IMR-90 (cell line): ENCODE results near the gene ETFA. TPM values are rescaled to one million over a fixed set of nuclear protein-coding genes. Genes with fewer than 3 reads are reported as not detected.
"Not testable (repeated sequence)": the region's sequence is repeated elsewhere in the genome, so short reads cannot be mapped to it uniquely, and the experiment has no call there.

Experiments
- ATAC-seq: fragments of 200-7000 bp; cut with Tn5 transposase; 2 replicates; pipeline ENCODE4 v1.9.1; 2020; ENCODE audit warnings: low read depth, mild to moderate bottlenecking, moderate library complexity
- BruUV-seq: library from RNA; stranded (reverse); fragments of 400-500 nt; replicated peaks from 2 replicates; lab custom pipeline; 2021; lab: Mats Ljungman, UMichigan
- CTCF ChIA-PET: fragments of 300-600 bp; formaldehyde crosslinking; extraction: SDS; loops from one replicate; lab custom pipeline; 2021; ENCODE audit warnings: antibody characterized with exemption; lab: Yijun Ruan, JAX
- POLR2A ChIA-PET: fragments of 300-600 bp; sonication (Branson Sonifier 250); formaldehyde crosslinking; loops from one replicate; lab custom pipeline; 2022; ENCODE audit warnings: antibody characterized with exemption; ENCODE audit not compliant: unreplicated experiment; lab: Charles Lee
- DNase-seq: peaks from one replicate; pipeline ENCODE4 v3.0.0; 2013
- H2AFZ ChIP-seq: replicated peaks from 2 replicates; pipeline ENCODE3; 2013; ENCODE audit warnings: low read length, mild to moderate bottlenecking; ENCODE audit not compliant: poor library complexity
- H2AK5ac ChIP-seq: 2 replicates; pipeline ENCODE4 v1.6.1; 2013; ENCODE audit warnings: low read depth, low read length, inconsistent platforms
- H2AK9ac ChIP-seq: replicated peaks from 2 replicates; pipeline ENCODE3; 2013; ENCODE audit warnings: mild to moderate bottlenecking, low read depth, low read length, moderate library complexity; ENCODE audit not compliant: poor library complexity
- H2BK120ac ChIP-seq: 2 replicates; pipeline ENCODE4 v1.6.1; 2013; ENCODE audit warnings: low read depth, low read length, inconsistent platforms
- H2BK15ac ChIP-seq: 3 replicates; pipeline ENCODE4 v1.6.1; 2013; ENCODE audit warnings: low read depth, low read length, inconsistent platforms
- H2BK20ac ChIP-seq: 2 replicates; pipeline ENCODE4 v1.6.1; 2013; ENCODE audit warnings: low read depth, mild to moderate bottlenecking, inconsistent platforms, low read length, moderate library complexity
- H2BK5ac ChIP-seq: 2 replicates; pipeline ENCODE4 v1.6.1; 2013; ENCODE audit warnings: mild to moderate bottlenecking, low read depth, low read length, inconsistent platforms; ENCODE audit not compliant: poor library complexity, severe bottlenecking
- H3K14ac ChIP-seq: replicated peaks from 2 replicates; pipeline ENCODE4 v1.6.1; 2013; ENCODE audit warnings: low read depth, low read length, inconsistent platforms
- H3K18ac ChIP-seq: 2 replicates; pipeline ENCODE4 v1.6.1; 2013; ENCODE audit warnings: low read depth, low read length, control low read depth
- H3K23ac ChIP-seq: 2 replicates; pipeline ENCODE4 v1.6.1; 2013; ENCODE audit warnings: low read depth, low read length, inconsistent platforms
- H3K27ac ChIP-seq: 2 replicates; pipeline ENCODE4 v1.5.1; 2013; ENCODE audit warnings: mild to moderate bottlenecking, control low read depth, low read length; ENCODE audit not compliant: insufficient read depth
- H3K27me3 ChIP-seq: 2 replicates; pipeline ENCODE4 v1.6.1; 2013; ENCODE audit warnings: low read length; ENCODE audit not compliant: control insufficient read depth, insufficient read depth
- H3K36me3 ChIP-seq: 2 replicates; pipeline ENCODE4 v1.6.1; 2013; ENCODE audit warnings: low read length, mixed read lengths; ENCODE audit not compliant: control insufficient read depth, insufficient read depth
- H3K4ac ChIP-seq: 2 replicates; pipeline ENCODE4 v1.6.1; 2013; ENCODE audit warnings: low read depth, low read length, inconsistent platforms
- H3K4me1 ChIP-seq: 2 replicates; pipeline ENCODE4 v1.6.1; 2013; ENCODE audit warnings: low read length, mixed read lengths; ENCODE audit not compliant: control insufficient read depth, insufficient read depth
- H3K4me2 ChIP-seq: 2 replicates; pipeline ENCODE4 v1.6.1; 2013; ENCODE audit warnings: low read depth, mild to moderate bottlenecking, control low read depth, low read length, moderate library complexity
- H3K4me3 ChIP-seq: 2 replicates; pipeline ENCODE4 v1.5.1; 2013; ENCODE audit warnings: low read depth, mild to moderate bottlenecking, control low read depth, low read length, moderate library complexity; ENCODE audit not compliant: insufficient read depth
- H3K56ac ChIP-seq: 2 replicates; pipeline ENCODE4 v1.6.1; 2013; ENCODE audit warnings: low read length, inconsistent platforms; ENCODE audit not compliant: insufficient read depth; ENCODE audit errors: extremely low read depth
- H3K79me1 ChIP-seq, 2 experiments: 2 replicates each; pipeline ENCODE4 v1.6.1; 2013; ENCODE audit warnings: low read length in 2 of 2, inconsistent platforms in 1 of 2, low read depth in 1 of 2
- H3K9ac ChIP-seq: 2 replicates; pipeline ENCODE4 v1.6.1; 2013; ENCODE audit warnings: low read depth, low read length, control low read depth
- H3K9me1 ChIP-seq: 2 replicates; pipeline ENCODE4 v1.6.1; 2013; ENCODE audit warnings: low read length, inconsistent platforms; ENCODE audit not compliant: insufficient read depth
- H3K9me3 ChIP-seq: 2 replicates; pipeline ENCODE4 v1.6.1; 2013; ENCODE audit warnings: low read length; ENCODE audit not compliant: control insufficient read depth, insufficient read depth
- H4K20me1 ChIP-seq: 2 replicates; pipeline ENCODE4 v1.6.1; 2013; ENCODE audit warnings: low read length, inconsistent platforms; ENCODE audit not compliant: insufficient read depth
- H4K5ac ChIP-seq: 2 replicates; pipeline ENCODE4 v1.6.1; 2013; ENCODE audit warnings: mild to moderate bottlenecking, low read depth, low read length, control low read depth
- H4K8ac ChIP-seq, 2 experiments: 2 replicates each; pipeline ENCODE4 v1.6.1; 2013; ENCODE audit warnings: low read depth in 2 of 2, low read length in 2 of 2, control low read depth in 1 of 2, inconsistent platforms in 1 of 2
- H4K91ac ChIP-seq: 2 replicates; pipeline ENCODE4 v1.6.1; 2013; ENCODE audit warnings: low read depth, low read length, inconsistent platforms; ENCODE audit not compliant: insufficient read depth
- WGBS, 2 experiments: methylation state at CpG; one replicate each; pipeline versions ENCODE4 v1.1.5 to v1.1.7; 2013; ENCODE audit warnings: missing lambda C conversion rate in 2 of 2; ENCODE audit not compliant: insufficient read length in 1 of 2; ENCODE audit errors: extremely low coverage in 2 of 2; 5-methylcytosine and 5-hydroxymethylcytosine counted together
- dilution Hi-C: fragments of 300-500 bp; cut with HindIII; formaldehyde crosslinking; loops from one replicate; pipeline ENCODE4 v1.14.3; 2018; ENCODE audit warnings: low sequenced_read_pairs; ENCODE audit not compliant: unreplicated experiment
- in situ Hi-C: fragments of 300-500 bp; cut with MboI; formaldehyde crosslinking; loops from 3 replicates; pipeline ENCODE4 v1.14.3; 2019; ENCODE audit warnings: low sequenced_read_pairs, inconsistent platforms, mixed read lengths
- intact Hi-C: fragments of 100-400 bp; cut with micrococcal nuclease; formaldehyde crosslinking; loops from 2 replicates; pipeline ENCODE4 v1.10.0; 2022
- polyA plus RNA-seq, 3 experiments: library from polyadenylated mRNA; depleted of rRNA; stranded (reverse); fragments of >200 nt; gene quantifications; 2 replicates each; pipeline ENCODE4 v1.2.3, GENCODE V29; 2012; ENCODE audit warnings: low replicate concordance in 1 of 3
- total RNA-seq: library from RNA; depleted of rRNA; stranded (reverse); fragments of >200 nt; gene quantifications from 2 replicates; pipeline ENCODE4 v1.2.3, GENCODE V29; 2012

Gene ETFA
- total and polyA plus RNA-seq, 2 of the 4 experiments (the other 2 are of a cell fraction), result 115 to 172 TPM

- H3K56ac ChIP-seq, H3K4me1 ChIP-seq, H3K27me3 ChIP-seq, H3K18ac ChIP-seq, POLR2A ChIA-PET, intact Hi-C loops, H3K27ac ChIP-seq, H3K4me2 ChIP-seq, H3K23ac ChIP-seq, CTCF ChIA-PET, H3K9ac ChIP-seq, H2AFZ ChIP-seq, H3K9me1 ChIP-seq, H3K14ac ChIP-seq, H3K79me1 ChIP-seq, ATAC-seq, H2AK5ac ChIP-seq, H4K91ac ChIP-seq, H2BK120ac ChIP-seq, H3K4ac ChIP-seq, H2BK15ac ChIP-seq, H4K20me1 ChIP-seq, H4K5ac ChIP-seq, H4K8ac ChIP-seq, DNase-seq, dilution Hi-C loops, H2AK9ac ChIP-seq, in situ Hi-C loops, H2BK20ac ChIP-seq, H2BK5ac ChIP-seq, BruUV-seq, H3K4me3 ChIP-seq: not testable (repeated sequence)
- peaks cover 44% of the 10 kb centered on the region for H3K36me3 ChIP-seq
- WGBS, 2 experiments, result no CpG with 5 or more reads among the region's 2 CpGs
- peaks cover 18% of the 10 kb centered on the region for H3K9me3 ChIP-seq
Measured at GRCh38 chr15:76265769-76266168, 45.5 kb downstream of the ETFA start.
